ENCODE measurements around the gene C8G.

C8G gene

GRCh38 chr9:136988872-136989271, 43.8 kb downstream of the C8G start:
- DNase-seq, result no peak

- DNase-seq, result no peak
Measured at GRCh38 chr9:136990242-136990911, 45.3 kb downstream of the C8G start.

DNA sequence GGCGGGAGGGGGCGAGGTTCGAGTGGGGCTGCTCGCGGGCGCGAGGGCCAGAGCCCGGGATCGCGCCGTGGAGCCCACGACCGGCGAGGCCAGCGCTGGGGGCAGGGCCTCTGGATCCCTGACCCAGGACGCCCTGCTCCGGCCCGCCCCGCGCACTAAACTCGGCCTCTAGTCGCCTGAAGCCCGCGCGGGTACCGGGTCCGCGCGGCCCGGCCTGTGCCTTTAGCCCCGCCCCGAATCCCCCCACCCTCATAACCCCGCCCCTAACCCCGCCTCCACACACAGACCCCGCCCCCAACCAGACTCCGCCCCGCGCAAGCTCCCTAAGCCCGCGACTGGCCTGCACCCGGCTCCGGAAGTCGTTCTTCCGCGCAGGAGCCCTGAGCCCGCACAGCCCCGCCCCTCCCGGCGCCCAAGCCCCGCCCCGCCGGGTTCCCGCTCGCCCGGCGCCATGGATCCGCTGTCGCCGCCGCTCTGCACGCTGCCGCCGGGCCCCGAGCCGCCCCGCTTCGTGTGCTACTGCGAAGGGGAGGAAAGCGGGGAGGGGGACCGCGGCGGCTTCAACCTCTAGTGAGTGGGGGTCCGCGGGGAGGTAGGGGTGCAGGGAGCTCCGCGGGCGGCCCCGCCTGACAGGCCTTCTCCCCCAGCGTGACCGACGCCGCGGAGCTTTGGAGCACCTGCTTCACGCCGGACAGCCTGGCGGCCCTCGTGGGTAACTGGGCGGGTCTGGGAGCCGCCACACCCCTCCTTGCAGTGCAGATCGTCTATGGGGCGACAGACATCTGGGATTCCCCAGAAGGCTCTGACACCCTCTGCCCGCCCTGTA, 47.2 kb downstream of the C8G start, which contains the start of gene PAXX:
TSS of gene PAXX (plus strand) at position 430 of the 826 bp plus-strand sequence. CDS start at position 452, 22 bp downstream.
- DNase-seq, result no peak

GRCh38 chr9:136992819-136993369, 47.9 kb downstream of the C8G start:
- no peak for DNase-seq

DNA sequence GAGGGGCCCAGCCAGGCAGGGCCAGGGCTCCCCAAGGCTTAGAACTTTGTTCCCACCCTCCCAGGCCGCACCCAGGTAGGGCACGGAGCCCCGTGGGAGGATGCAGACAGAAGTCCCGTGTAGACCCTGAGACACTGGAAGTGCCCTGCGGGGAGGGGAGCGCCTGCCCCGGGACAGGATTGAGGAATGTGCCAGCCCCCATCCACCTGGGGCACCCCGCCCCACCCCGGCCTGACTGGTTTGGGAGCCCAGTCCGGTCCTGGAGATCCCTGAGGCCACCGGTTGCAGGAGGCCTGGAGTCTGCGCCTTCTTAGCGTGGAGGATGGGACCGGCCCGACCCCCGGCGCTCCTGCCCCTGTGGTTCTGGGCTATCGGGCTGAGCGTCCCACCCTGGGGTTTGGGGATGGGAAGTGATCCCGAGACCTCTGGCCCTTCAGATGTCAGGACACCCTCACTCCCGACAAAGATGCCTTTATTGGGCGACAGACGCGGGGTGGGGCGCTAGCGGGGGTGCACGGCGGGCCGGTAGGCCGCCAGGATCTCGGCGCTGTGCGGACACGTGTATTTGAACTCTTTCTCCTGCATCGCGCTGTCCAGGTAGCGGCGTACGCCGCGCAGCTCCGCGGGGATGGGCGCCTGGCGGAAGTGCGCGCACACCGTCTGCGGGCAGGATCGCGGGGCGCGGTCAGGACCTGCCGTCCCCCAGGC, 49.3 kb downstream of the C8G start:
- DNase-seq, result no peak

DNA sequence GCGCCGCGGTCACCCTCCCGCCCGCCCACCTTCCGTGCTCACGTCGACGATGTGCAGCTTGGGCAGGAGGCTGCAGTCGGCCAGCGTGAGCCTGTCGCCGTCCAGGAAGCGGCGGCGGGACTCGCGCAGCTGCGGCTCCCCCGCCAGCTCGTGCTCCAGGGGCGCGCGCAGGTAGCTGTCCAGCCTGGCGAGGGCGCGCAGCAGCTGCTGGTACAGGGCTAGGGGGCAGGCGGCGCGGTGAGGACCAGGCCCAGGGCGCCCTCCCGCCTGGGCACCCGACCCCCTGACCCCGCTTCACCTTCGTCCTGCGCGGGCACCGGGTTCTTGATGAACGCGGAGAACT, 49.8 kb downstream of the C8G start:
- DNase-seq, result no peak

DNA sequence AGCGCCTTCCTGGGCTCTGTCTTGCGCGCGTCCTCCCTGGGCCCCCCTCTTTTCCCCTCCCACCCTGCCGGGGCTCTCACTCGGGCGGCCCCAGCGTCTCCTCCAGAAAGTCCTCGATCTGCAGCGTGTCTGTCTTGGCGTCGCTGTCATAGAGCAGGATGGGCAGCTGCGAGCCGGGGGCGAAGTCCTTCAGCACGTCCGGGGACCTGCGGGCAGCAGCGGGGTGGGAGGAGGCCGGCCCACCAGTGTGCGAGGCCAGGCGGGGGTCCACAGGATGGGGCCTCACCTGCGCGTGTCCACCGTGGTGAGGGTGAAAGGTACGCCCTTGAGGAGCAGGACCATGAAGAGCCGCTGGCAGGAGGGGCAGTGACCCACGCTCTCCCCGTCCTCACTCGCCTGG, 50.3 kb downstream of the C8G start:
- DNase-seq, result no peak

DNA sequence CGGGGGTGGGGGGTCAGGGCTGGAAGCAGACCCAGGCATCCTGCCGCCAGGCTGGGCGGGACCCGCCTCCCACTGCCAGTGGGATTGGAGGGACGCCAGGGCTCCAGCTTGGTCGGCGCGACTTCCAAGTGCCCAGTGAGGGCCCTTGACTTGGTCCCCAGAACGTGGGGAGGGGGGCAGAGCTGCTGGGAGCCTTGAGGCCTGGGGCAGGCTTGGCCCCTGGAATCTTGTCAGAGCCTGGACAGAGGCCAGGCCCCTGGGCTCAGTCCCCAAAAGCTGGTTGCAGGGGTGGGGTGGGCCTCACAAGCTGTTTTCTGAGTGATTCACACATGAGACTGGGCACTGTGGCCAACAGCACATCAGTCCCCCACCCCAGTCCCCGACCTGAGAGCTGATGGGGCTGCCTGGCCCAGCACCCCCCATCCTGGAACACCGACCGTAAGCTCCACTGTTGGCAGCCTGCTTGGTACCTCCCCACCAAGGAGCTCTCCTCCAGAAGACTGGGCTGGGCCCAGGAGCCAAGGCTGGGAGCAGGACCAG, 50.8 kb downstream of the C8G start:
- DNase-seq, result no peak

Measured in NCI-H2081 treated with DMSO at 0.1 percent for 48 hours (cell line).